Measurements from ENCODE around the gene KLK6. TPM values are rescaled to one million over a fixed set of nuclear protein-coding genes. Genes with fewer than 3 reads are reported as not detected.

Gene KLK6
- total and polyA plus RNA-seq, 8 donors, result not detected

DNA sequence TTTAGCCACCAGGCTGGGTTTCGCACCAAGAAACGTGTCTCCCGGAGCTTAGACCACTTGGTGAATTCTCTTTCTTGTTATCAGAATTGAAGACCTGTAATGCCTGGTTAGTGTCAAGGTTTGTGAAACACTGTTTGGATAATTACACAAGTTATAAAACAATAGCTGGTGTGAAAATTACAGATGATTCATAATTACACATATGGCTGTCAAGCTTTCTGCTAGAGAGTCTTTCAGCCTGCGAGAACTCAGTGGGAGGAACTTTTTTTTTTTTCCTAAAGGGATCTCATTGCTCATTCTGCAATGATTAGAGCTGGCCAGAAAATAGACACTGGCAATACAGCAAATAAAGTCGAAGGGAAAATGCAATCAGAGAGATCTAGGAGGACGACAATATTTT lies 44.8 kb downstream of the KLK6 start:
- WGBS, 2 donors, result 44 to 45% methylated on average over 6 of the region's 6 CpGs
- intact Hi-C loops (cut with DNase I), result no loop called here
- TF ChIP-seq, protein P1, sequence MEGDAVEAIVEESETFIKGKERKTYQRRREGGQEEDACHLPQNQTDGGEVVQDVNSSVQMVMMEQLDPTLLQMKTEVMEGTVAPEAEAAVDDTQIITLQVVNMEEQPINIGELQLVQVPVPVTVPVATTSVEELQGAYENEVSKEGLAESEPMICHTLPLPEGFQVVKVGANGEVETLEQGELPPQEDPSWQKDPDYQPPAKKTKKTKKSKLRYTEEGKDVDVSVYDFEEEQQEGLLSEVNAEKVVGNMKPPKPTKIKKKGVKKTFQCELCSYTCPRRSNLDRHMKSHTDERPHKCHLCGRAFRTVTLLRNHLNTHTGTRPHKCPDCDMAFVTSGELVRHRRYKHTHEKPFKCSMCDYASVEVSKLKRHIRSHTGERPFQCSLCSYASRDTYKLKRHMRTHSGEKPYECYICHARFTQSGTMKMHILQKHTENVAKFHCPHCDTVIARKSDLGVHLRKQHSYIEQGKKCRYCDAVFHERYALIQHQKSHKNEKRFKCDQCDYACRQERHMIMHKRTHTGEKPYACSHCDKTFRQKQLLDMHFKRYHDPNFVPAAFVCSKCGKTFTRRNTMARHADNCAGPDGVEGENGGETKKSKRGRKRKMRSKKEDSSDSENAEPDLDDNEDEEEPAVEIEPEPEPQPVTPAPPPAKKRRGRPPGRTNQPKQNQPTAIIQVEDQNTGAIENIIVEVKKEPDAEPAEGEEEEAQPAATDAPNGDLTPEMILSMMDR (IDR thresholded peaks at IDR 0.05), result no peak
- H3K27ac ChIP-seq, result no peak overlapping the region
- H3K4me1 ChIP-seq, result no peaks in the 10 kb centered on the region
- no peak for ATAC-seq
- H3K36me3 ChIP-seq, result no peaks in the 10 kb centered on the region
- peaks cover 0 to 35% (median under 1%) of the 10 kb centered on the region in 4 donors for H3K27me3 ChIP-seq
- no peak overlapping the region for H3K4me3 ChIP-seq
- no peak for DNase-seq
- no peaks in the 10 kb centered on the region for H3K9me3 ChIP-seq
- FAIRE-seq, result no peak

DNA sequence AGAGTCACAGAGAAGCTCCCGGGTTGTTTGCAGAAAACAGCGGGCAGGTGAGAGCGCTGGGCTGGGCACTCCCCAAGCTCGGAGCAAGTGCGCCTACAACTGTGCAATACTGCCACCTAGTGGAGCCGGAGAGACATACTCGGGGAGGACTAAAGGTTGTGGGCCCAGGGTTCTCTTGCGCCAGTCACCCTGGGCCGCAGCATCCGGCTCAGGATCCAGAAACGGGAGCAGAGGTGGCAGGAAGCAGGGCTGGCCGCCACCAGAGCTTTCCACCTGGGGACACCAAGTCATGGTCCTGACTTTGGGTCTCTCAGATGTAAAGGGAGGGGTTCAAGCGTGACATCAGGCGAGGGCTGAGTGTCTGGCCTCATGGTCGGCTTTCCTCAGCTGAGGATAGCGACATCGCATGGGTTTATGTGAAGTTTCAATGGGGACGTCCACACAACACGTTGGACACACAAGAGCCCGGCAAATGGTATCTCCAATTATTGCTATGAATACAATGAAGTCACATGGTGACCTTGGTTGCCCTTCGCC lies 47.0 kb downstream of the KLK6 start:
- H3K36me3 ChIP-seq, result no peaks in the 10 kb centered on the region
- H3K27me3 ChIP-seq, result peaks cover 0 to 26% (median 2%) of the 10 kb centered on the region in 4 donors
- H3K9me3 ChIP-seq, result no peaks in the 10 kb centered on the region
- TF ChIP-seq, protein P1 (IDR thresholded peaks at IDR 0.05), result peak; percentile 84 to 94 (median 90)
- H3K4me3 ChIP-seq, result no peak overlapping the region
- H3K27ac ChIP-seq, result no peak overlapping the region
- ATAC-seq (peak; percentile 99 to 100 (median 100)), DNase-seq (peak; percentile 65 to 89 (median 79)), FAIRE-seq (no peak)
- no peaks in the 10 kb centered on the region for H3K4me1 ChIP-seq
- 26% methylated on average over 21 of the region's 21 CpGs for WGBS, 2 donors
- intact Hi-C loops (cut with DNase I), result no loop called here

DNA sequence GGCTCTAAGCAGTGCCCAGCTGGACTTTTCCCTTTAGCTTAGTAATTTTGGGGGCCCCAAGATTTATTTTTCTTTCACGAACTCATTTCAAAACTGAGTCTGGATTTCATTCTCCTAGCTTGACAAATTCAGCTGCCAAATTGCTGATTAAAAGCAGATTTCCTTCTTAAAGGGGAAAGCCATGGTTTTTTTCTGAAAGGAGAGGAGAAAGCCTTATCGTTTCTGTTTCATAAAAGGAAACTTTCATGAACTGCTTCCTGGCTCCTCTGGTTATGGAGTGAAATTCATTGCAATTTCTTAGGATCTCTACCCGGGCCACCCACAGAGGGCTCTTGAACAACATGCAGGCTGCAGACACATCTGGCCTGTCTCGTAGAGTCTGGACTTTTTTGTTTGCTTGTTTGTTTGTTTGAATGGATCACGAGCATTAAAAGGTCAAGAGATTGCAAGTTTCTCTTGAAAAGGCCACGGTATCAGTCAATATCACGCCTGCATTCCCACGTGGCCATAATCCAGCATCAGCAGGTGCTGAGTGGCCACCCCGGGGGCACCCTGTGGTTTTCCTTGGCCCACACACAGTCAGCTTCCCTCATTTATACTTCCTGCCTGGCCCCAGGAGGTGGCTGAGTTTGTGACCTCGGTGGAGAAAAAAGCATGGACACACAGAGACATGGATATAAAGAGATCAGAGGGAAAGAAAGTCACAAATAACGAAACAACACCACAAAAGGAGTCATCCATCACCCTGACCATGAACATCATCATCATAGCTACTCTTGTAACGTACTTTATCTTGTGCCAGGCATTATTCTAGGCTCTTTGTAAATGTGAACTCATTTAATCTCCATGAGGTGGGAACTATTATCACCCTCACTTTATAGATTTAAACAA lies 47.7 kb downstream of the KLK6 start:
- no peak overlapping the region for H3K4me3 ChIP-seq
- peak in 3 of 4 donors; percentile 18 to 26 (median 19) for ATAC-seq
- DNase-seq, result no peak

DNA sequence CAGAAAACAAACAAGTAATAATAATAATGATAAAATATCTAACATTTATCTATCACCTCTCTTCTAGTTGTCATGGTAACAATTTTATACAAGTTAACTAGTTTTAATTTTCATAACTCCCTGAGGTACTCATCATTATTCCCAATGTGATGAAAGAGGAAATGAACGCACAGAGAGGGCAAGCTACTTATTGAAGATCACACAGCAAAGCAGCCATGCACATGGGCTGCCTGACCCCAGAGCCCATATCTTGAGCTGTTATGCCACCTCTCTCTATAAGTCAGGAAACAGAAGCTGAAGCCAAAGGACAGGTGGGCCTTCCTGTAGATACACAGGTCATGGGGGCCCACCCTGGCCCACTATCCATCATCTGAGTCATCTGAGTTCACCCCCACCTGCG lies 53.3 kb downstream of the KLK6 start:
- TF ChIP-seq, protein P1 (IDR thresholded peaks at IDR 0.05), result no peak
- Histone ChIP-seq H3K4me1 (no peaks in the 10 kb centered on the region), H3K4me3 (no peak overlapping the region), H3K27me3 (peaks cover 0 to 25% (median 2%) of the 10 kb centered on the region in 4 donors), H3K36me3 (no peaks in the 10 kb centered on the region), H3K27ac (no peak overlapping the region), H3K9me3 (no peaks in the 10 kb centered on the region)
- no peak for DNase-seq
- no peak for FAIRE-seq
- intact Hi-C loops (cut with DNase I), result no loop called here
- 42 to 49% methylated on average over 2 of the region's 2 CpGs for WGBS, 2 donors
- ATAC-seq, result no peak

More for the DNA sequence above, 47.7 kb downstream of the KLK6 start:
- no peaks in the 10 kb centered on the region for H3K4me1 ChIP-seq
- peaks cover 0 to 19% (median 2%) of the 10 kb centered on the region in 4 donors for H3K27me3 ChIP-seq
- FAIRE-seq, result no peak
- H3K9me3 ChIP-seq, result no peaks in the 10 kb centered on the region
- 4 to 6% methylated on average over 12 of the region's 12 CpGs for WGBS, 2 donors
- no peaks in the 10 kb centered on the region for H3K36me3 ChIP-seq
- TF ChIP-seq, protein P1 (IDR thresholded peaks at IDR 0.05), result no peak
- H3K27ac ChIP-seq, result no peak overlapping the region
- intact Hi-C loops (cut with DNase I), result no loop called here
